B cell (primary cell): Measurements from ENCODE around the gene PPP1R7. TPM values are rescaled to one million over a fixed set of nuclear protein-coding genes. Genes with fewer than 3 reads are reported as not detected.
A peak's percentile ranks its signal among the peaks of the same experiment; 100 is the strongest.

ENCODE experiments used
- ATAC-seq: fragments of 200-7000 bp; cut with Tn5 transposase; one replicate; pipeline ENCODE4 v1.10.0; 2021; ENCODE audit warnings: low read depth, mild to moderate bottlenecking, moderate number of reproducible peaks, moderate library complexity
- CTCF ChIA-PET: fragments of 350-600 bp; sonication (Branson Sonifier 250); formaldehyde crosslinking; loops from one replicate; lab custom pipeline; 2021; ENCODE audit warnings: antibody characterized with exemption, inconsistent platforms; lab: Charles Lee
- POLR2A ChIA-PET: fragments of 350-600 bp; sonication (Branson Sonifier 250); formaldehyde crosslinking; loops from one replicate; lab custom pipeline; 2021; ENCODE audit warnings: antibody characterized with exemption; lab: Charles Lee
- DNase-seq: peaks from one replicate; pipeline ENCODE4 v3.0.0; 2013
- H2AFZ ChIP-seq: 2 replicates; pipeline ENCODE4 v1.6.1; 2012; ENCODE audit warnings: mild to moderate bottlenecking, low read depth, low read length; ENCODE audit not compliant: insufficient read depth, poor library complexity, severe bottlenecking
- H3K27ac ChIP-seq, 2 donors: 1 replicate in 1 of 2; 2 replicates in 1 of 2; pipeline ENCODE4 v1.5.1; 2012 to 2013; ENCODE audit warnings: low read length in 2 of 2, mild to moderate bottlenecking in 2 of 2, moderate library complexity in 1 of 2
- H3K27me3 ChIP-seq, 4 experiments: fragments of 200-600 bp in 1 of 4; sonication (generic) in 1 of 4; replicated peaks in 1 of 4; 1 replicate in 2 of 4; 2 replicates in 2 of 4; pipeline versions ENCODE4 v1.6.1 to v1.7.0; 2013 to 2016; ENCODE audit warnings: low read length in 3 of 4, mild to moderate bottlenecking in 2 of 4, mixed read lengths in 1 of 4, moderate library complexity in 1 of 4; ENCODE audit not compliant: insufficient read depth in 4 of 4, control insufficient read depth in 3 of 4; ENCODE audit errors: control extremely low read depth in 1 of 4
- H3K36me3 ChIP-seq, 2 experiments: replicated peaks in 1 of 2; 1 replicate in 1 of 2; 2 replicates in 1 of 2; pipeline versions ENCODE4 v1.6.1 to v1.7.1; 2013; ENCODE audit warnings: low read length in 1 of 2; ENCODE audit not compliant: insufficient read depth in 2 of 2, control insufficient read depth in 1 of 2; ENCODE audit errors: control extremely low read depth in 1 of 2, extremely low read depth in 1 of 2
- H3K4me1 ChIP-seq, 2 donors: fragments of 200-600 bp in 1 of 2; sonication (generic) in 1 of 2; 1 replicate in 1 of 2; 2 replicates in 1 of 2; pipeline versions ENCODE4 v1.5.1 to v1.6.1; 2013 to 2017; ENCODE audit warnings: low read length in 2 of 2; ENCODE audit not compliant: control insufficient read depth in 2 of 2, insufficient read depth in 2 of 2
- H3K4me2 ChIP-seq: replicated peaks from 2 replicates; pipeline ENCODE3; 2012; ENCODE audit warnings: mild to moderate bottlenecking, low read depth, low read length; ENCODE audit not compliant: poor library complexity, severe bottlenecking
- H3K4me3 ChIP-seq, 5 experiments: fragments of 200-600 bp in 1 of 5; sonication (generic) in 1 of 5; 1 replicate in 3 of 5; 2 replicates in 2 of 5; pipeline versions ENCODE4 v1.5.1 to v1.7.0; 2011 to 2016; ENCODE audit warnings: low read length in 4 of 5, mild to moderate bottlenecking in 4 of 5, low read depth in 2 of 5, control low read depth in 1 of 5, moderate library complexity in 1 of 5; ENCODE audit not compliant: insufficient read depth in 1 of 5; ENCODE audit errors: control extremely low read depth in 1 of 5, extremely low read depth in 1 of 5
- H3K79me2 ChIP-seq: fragments of 200-600 bp; sonication (generic); one replicate; pipeline ENCODE4 v1.6.0; 2016; ENCODE audit warnings: low read length; ENCODE audit not compliant: control insufficient read depth, insufficient read depth
- H3K9ac ChIP-seq: fragments of 200-600 bp; sonication (generic); 2 replicates; pipeline ENCODE4 v1.6.1; 2017; ENCODE audit warnings: mild to moderate bottlenecking, low read length, moderate library complexity
- H3K9me3 ChIP-seq, 3 donors: one replicate each; pipeline versions ENCODE4 v1.6.1 to v1.7.1; 2013; ENCODE audit warnings: low read length in 2 of 3; ENCODE audit not compliant: control insufficient read depth in 2 of 3, insufficient read depth in 1 of 3; ENCODE audit errors: control extremely low read depth in 1 of 3
- H4K20me1 ChIP-seq: 2 replicates; pipeline ENCODE4 v1.6.0; 2012; ENCODE audit warnings: mild to moderate bottlenecking, low read length; ENCODE audit not compliant: insufficient read depth, control insufficient read depth, poor library complexity, severe bottlenecking
- H3K27ac Mint-ChIP-seq: one replicate; pipeline ENCODE4 v1.8.0; 2021; ENCODE audit warnings: mixed read lengths
- H3K27me3 Mint-ChIP-seq: one replicate; pipeline ENCODE4 v1.8.0; 2021; ENCODE audit warnings: mixed read lengths
- H3K4me1 Mint-ChIP-seq: one replicate; pipeline ENCODE4 v1.8.0; 2021; ENCODE audit warnings: mixed read lengths
- H3K4me3 Mint-ChIP-seq: one replicate; pipeline ENCODE4 v1.8.0; 2021; ENCODE audit warnings: mixed read lengths
- H3K9me3 Mint-ChIP-seq: one replicate; pipeline ENCODE4 v1.8.0; 2022; ENCODE audit warnings: mixed read lengths; ENCODE audit not compliant: insufficient read depth
- EZH2 ChIP-seq: IDR thresholded peaks from 2 replicates; pipeline ENCODE4 v1.6.1; 2012; ENCODE audit warnings: borderline replicate concordance, low read depth, mild to moderate bottlenecking, moderate library complexity, low read length; ENCODE audit not compliant: insufficient read depth, poor library complexity, severe bottlenecking
- WGBS: methylation state at CpG from one replicate; pipeline ENCODE4 v1.1.5; 2013; ENCODE audit warnings: missing lambda C conversion rate; ENCODE audit not compliant: insufficient coverage; 5-methylcytosine and 5-hydroxymethylcytosine counted together
- intact Hi-C: fragments of 100-400 bp; cut with micrococcal nuclease; formaldehyde crosslinking; loops from one replicate; pipeline ENCODE4 v1.10.0; 2022
- polyA plus RNA-seq: library from polyadenylated mRNA; depleted of rRNA; stranded (reverse); fragments of >200 nt; gene quantifications from 2 replicates; pipeline ENCODE4 v1.2.3, GENCODE V29; 2012
- total RNA-seq, 2 donors: library from RNA; stranded (reverse); fragments of 120-200 nt in 1 of 2; gene quantifications; 1 replicate in 1 of 2; 2 replicates in 1 of 2; pipeline versions ENCODE4 v1.2.3 to v1.2.4, GENCODE V29; 2013 to 2022
- TF ChIP-seq, protein P1 (sequence below): fragments of 200-600 bp; IDR thresholded peaks from one replicate; pipeline ENCODE4 v1.8.0; 2022; ENCODE audit warnings: antibody characterized with exemption, mild to moderate bottlenecking

The PPP1R7 gene
- total and polyA plus RNA-seq, 2 donors (not counting 1 experiment from before 2014, with no cell fraction given) = 37.7 to 50.9 TPM

DNA sequence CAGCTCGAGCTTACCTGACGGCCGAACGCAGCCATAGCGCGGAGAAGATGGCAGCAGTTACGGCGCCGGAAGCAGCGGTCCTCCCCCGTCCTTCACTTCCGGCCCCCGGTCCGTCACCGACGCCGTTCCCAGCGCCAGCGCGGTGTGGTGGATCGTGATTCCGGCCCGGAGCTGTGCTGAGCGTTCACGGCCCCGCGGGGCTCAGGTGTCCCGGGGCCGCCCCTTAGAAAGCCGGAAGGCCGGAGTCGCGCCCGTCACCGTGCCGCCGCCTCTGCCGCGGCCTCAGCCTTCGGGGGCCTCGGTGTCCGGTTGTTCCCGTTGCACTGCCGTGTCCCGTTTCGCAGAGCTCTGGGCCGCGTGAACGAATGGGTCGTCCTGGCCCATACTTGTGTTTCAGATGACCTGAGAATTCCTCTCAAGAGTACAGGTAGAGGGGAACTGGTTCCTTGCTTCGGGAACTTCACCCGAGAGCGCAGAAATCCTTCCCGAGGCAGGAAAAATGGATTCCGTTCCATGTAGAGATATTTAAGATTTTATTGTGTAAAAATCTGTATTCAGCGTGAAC is 47.9 kb upstream of the PPP1R7 start, which contains the start of gene MTERF4:
Gene MTERF4, minus strand, starts transcription at position 49 of the 565 bp plus-strand sequence. Its CDS starts 14 bp downstream, at position 35.
- H3K36me3 ChIP-seq = peaks cover 5 to 32% of the 10 kb centered on the region in 2 experiments
- WGBS = under 1% methylated on average over 55 of the region's 56 CpGs
- peak within 1 kb of the TSS; percentile 97 for H3K27ac Mint-ChIP-seq
- TF ChIP-seq, protein P1, sequence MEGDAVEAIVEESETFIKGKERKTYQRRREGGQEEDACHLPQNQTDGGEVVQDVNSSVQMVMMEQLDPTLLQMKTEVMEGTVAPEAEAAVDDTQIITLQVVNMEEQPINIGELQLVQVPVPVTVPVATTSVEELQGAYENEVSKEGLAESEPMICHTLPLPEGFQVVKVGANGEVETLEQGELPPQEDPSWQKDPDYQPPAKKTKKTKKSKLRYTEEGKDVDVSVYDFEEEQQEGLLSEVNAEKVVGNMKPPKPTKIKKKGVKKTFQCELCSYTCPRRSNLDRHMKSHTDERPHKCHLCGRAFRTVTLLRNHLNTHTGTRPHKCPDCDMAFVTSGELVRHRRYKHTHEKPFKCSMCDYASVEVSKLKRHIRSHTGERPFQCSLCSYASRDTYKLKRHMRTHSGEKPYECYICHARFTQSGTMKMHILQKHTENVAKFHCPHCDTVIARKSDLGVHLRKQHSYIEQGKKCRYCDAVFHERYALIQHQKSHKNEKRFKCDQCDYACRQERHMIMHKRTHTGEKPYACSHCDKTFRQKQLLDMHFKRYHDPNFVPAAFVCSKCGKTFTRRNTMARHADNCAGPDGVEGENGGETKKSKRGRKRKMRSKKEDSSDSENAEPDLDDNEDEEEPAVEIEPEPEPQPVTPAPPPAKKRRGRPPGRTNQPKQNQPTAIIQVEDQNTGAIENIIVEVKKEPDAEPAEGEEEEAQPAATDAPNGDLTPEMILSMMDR = no peak
- TF ChIP-seq EZH2 = no peak
- H3K79me2 ChIP-seq = peaks cover 53% of the 10 kb centered on the region
- peak; percentile 93 for DNase-seq
- no peaks in the 10 kb centered on the region for H3K27me3 ChIP-seq
- no peaks in the 10 kb centered on the region for H3K27me3 Mint-ChIP-seq
- H3K9ac ChIP-seq = peak within 1 kb of the TSS; percentile 89
- ATAC-seq = peak; percentile 91
- intact Hi-C loops = loop anchor here (1.0 to 10.0 kb wide), 7 partner anchors 8 to 538 kb away; partner anchors contain the start of genes DUSP28, HDLBP, PPP1R7 and RNPEPL1
- H3K4me1 Mint-ChIP-seq = peaks cover 49% of the 10 kb centered on the region
- peak within 1 kb of the TSS; percentile 73 to 95 (median 93) for H3K4me3 ChIP-seq
- H3K4me3 Mint-ChIP-seq = peak within 1 kb of the TSS; percentile 98
- POLR2A ChIA-PET = interaction anchor here (0.6 to 3.1 kb wide), 6 partner anchors 8 to 47 kb away, joined by 3 to 29 read pairs (median 6); partner anchors contain the start of gene PASK
- H3K4me2 ChIP-seq = peak within 1 kb of the TSS; percentile 73
- no peaks in the 10 kb centered on the region for H3K9me3 ChIP-seq
- CTCF ChIA-PET = interaction anchor here (1.1 to 5.0 kb wide), 4 partner anchors 8 to 61 kb away, joined by 3 to 31 read pairs (median 14); partner anchors contain the start of genes PASK and PPP1R7
- H3K27ac ChIP-seq = peak within 1 kb of the TSS; percentile 88 to 89
- peak within 1 kb of the TSS; percentile 87 for H2AFZ ChIP-seq
- H3K4me1 ChIP-seq = peaks cover 43 to 56% of the 10 kb centered on the region in 2 donors
- no peaks in the 10 kb centered on the region for H3K9me3 Mint-ChIP-seq
- H4K20me1 ChIP-seq = peaks cover 38% of the 10 kb centered on the region
